GM12878 (cell line): ENCODE data around the gene CBLB. TPM values are rescaled to one million over a fixed set of nuclear protein-coding genes. Genes with fewer than 3 reads are reported as not detected.

ENCODE experiments used
- BCL11A ChIP-seq: IDR thresholded peaks from 2 replicates; pipeline ENCODE4 v1.6.1; 2011; ENCODE audit warnings: low read depth, low read length
- BHLHE40 ChIP-seq, 2 experiments: fragments of 450-650 bp in 1 of 2; IDR thresholded peaks; 2 replicates each; pipeline ENCODE4 v1.6.1; 2011 to 2017; ENCODE audit warnings: low read depth in 2 of 2, borderline replicate concordance in 1 of 2, improper control_type of control experiment in 1 of 2, low read length in 1 of 2, mild to moderate bottlenecking in 1 of 2
- BMI1 ChIP-seq: fragments of 450-650 bp; IDR thresholded peaks from 2 replicates; pipeline ENCODE4 v1.6.1; 2016; ENCODE audit warnings: mild to moderate bottlenecking, moderate library complexity, borderline replicate concordance
- CHD4 ChIP-seq: fragments of 200-600 bp; sonication (generic); IDR thresholded peaks from 2 replicates; pipeline ENCODE4 v1.6.1; 2016; ENCODE audit warnings: mild to moderate bottlenecking
- CREB1 ChIP-seq: IDR thresholded peaks from 2 replicates; pipeline ENCODE4 v1.6.1; 2012; ENCODE audit warnings: low read depth, mild to moderate bottlenecking, inconsistent platforms
- GABPA ChIP-seq: IDR thresholded peaks from 2 replicates; pipeline ENCODE4 v1.6.1; 2014; ENCODE audit warnings: antibody characterized with exemption, low read depth, mild to moderate bottlenecking, inconsistent platforms
- IKZF2 ChIP-seq, 2 experiments: fragments of 450-650 bp; IDR thresholded peaks; 2 replicates each; pipeline ENCODE4 v1.6.1; 2017; ENCODE audit warnings: mild to moderate bottlenecking in 2 of 2, moderate library complexity in 2 of 2
- IRF4 ChIP-seq: IDR thresholded peaks from 2 replicates; pipeline ENCODE4 v1.6.1; 2011; ENCODE audit warnings: low read depth, low read length
- KAT2A ChIP-seq: conservative IDR thresholded peaks from 2 replicates; pipeline ENCODE4 v1.6.1; 2011; ENCODE audit warnings: low read depth, low read length; ENCODE audit not compliant: control insufficient read depth
- MYC ChIP-seq: IDR thresholded peaks from 2 replicates; pipeline ENCODE4 v1.6.1; 2011; ENCODE audit warnings: mild to moderate bottlenecking, low read length, moderate library complexity, inconsistent platforms; ENCODE audit not compliant: insufficient read depth, insufficient replicate concordance, insufficient read length, severe bottlenecking
- PAX8 ChIP-seq: fragments of 450-650 bp; IDR thresholded peaks from 2 replicates; pipeline ENCODE4 v1.6.1; 2017; ENCODE audit warnings: mild to moderate bottlenecking, moderate library complexity
- POLR2AphosphoS5 ChIP-seq: IDR thresholded peaks from 2 replicates; pipeline ENCODE4 v1.6.1; 2011; ENCODE audit warnings: mild to moderate bottlenecking, low read length, inconsistent platforms
- RCOR1 ChIP-seq: conservative IDR thresholded peaks from 2 replicates; pipeline ENCODE4 v1.6.1; 2012; ENCODE audit warnings: low read depth, low read length, improper control_type of control experiment
- SIN3A ChIP-seq: IDR thresholded peaks from 2 replicates; pipeline ENCODE4 v1.6.1; 2012; ENCODE audit warnings: low read depth, low read length, improper control_type of control experiment
- SMAD1 ChIP-seq: fragments of 450-650 bp; IDR thresholded peaks from 2 replicates; pipeline ENCODE4 v1.6.1; 2018; ENCODE audit warnings: mild to moderate bottlenecking, low read depth; ENCODE audit not compliant: partially characterized antibody
- TAF1 ChIP-seq: IDR thresholded peaks from 2 replicates; pipeline ENCODE4 v1.6.1; 2011; ENCODE audit warnings: mild to moderate bottlenecking, low read depth, low read length, borderline replicate concordance
- ZBED1 ChIP-seq: IDR thresholded peaks from 2 replicates; pipeline ENCODE4 v1.6.1; 2016; ENCODE audit warnings: borderline replicate concordance
- ZNF217 ChIP-seq: fragments of 450-650 bp; IDR thresholded peaks from 2 replicates; pipeline ENCODE4 v1.6.1; 2017; ENCODE audit warnings: antibody characterized with exemption, mild to moderate bottlenecking
- ZNF24 ChIP-seq: fragments of 450-650 bp; IDR thresholded peaks from 2 replicates; pipeline ENCODE4 v1.6.1; 2017; ENCODE audit warnings: antibody characterized with exemption, mild to moderate bottlenecking
- ZNF274 ChIP-seq: IDR thresholded peaks from one replicate; pipeline ENCODE4 v1.8.0; 2011; ENCODE audit not compliant: insufficient read length, insufficient read depth
- ZZZ3 ChIP-seq: IDR thresholded peaks from 2 replicates; pipeline ENCODE4 v1.6.1; 2011; ENCODE audit warnings: low read depth; ENCODE audit not compliant: control insufficient read depth, insufficient read length
- polyA plus RNA-seq, 11 experiments: library from polyadenylated mRNA; depleted of rRNA in 4 of 11; unstranded in 6 of 11; stranded (reverse) in 5 of 11; fragments of >200 nt; fragmentation: Nextera tagmentation in 4 of 11; fragmentation: Illumina TruSeq in 1 of 11; extraction: Ambion mirVana in 4 of 11; extraction: Trizol in 1 of 11; gene quantifications; 1 replicate in 1 of 11; 2 replicates in 10 of 11; pipeline versions ENCODE4 v1.2.1 to v1.2.3, GENCODE V29; 2011 to 2016; ENCODE audit warnings: inconsistent platforms in 2 of 11, missing spikeins in 2 of 11, low read depth in 1 of 11
- total RNA-seq, 4 experiments: library from RNA; depleted of rRNA in 3 of 4; stranded (reverse); fragments of >200 nt in 3 of 4; fragmentation: Illumina TruSeq in 1 of 4; extraction: Trizol in 1 of 4; gene quantifications; 2 replicates each; pipeline versions ENCODE4 v1.2.1 to v1.2.3, GENCODE V29; 2013 to 2021
- TF ChIP-seq, protein P1 (sequence below): fragments of 450-650 bp; IDR thresholded peaks from 2 replicates; pipeline ENCODE4 v1.6.1; 2014; ENCODE audit warnings: mild to moderate bottlenecking
- TF ChIP-seq, protein P2 (sequence below): fragments of 450-650 bp; IDR thresholded peaks from 2 replicates; pipeline ENCODE4 v1.6.1; 2017; ENCODE audit warnings: borderline replicate concordance
- TF ChIP-seq, protein P3 (sequence below): fragments of 450-650 bp; formaldehyde crosslinking; IDR thresholded peaks from 2 replicates; pipeline ENCODE4 v1.4.0; 2020; ENCODE audit warnings: mild to moderate bottlenecking, moderate library complexity
- TF ChIP-seq, protein P4 (sequence below): IDR thresholded peaks from 2 replicates; pipeline ENCODE4 v1.6.1; 2011; ENCODE audit warnings: low read depth, low read length, improper control_type of control experiment, borderline replicate concordance

The CBLB gene
- total and polyA plus RNA-seq, 10 of the 15 experiments (the other 5 are each of a cell fraction or from before 2014, with no cell fraction given), result 17.2 to 107 (median 41.9) TPM

DNA sequence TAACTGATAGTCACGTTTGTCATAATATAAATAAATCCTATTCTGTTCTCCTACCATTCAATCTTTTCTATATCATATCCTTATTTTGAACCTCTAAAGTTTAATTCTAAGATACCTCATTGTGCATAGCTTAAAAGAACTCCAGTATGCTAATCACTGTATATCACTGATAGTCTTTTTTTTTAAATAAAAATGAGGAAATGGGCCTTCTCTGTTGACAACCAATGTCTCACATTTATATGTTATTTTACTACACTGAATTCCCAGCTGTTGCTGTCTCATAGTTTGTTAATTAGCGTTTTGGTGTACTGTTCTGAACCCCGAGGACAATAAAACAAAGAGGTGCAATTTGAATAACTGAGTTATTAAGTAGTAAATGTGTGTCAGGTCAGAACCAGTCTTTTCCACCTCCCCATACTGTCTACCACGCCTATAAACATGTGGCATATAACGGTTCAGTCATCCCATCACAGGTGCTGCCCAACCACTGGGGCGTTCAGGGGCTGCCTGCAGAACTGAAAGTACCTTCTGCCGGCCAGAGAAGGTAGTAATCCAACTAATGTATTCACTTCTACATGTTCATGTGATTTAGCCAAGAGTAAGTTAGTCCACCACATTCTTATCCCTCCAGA, 14.9 kb downstream of the CBLB start (continued):
- TF ChIP-seq IRF4 (0 out of 2 replicates have a peak, but pooled peaks have one; percentile 49), BCL11A (0 out of 2 replicates have a peak, but pooled peaks have one; percentile 43), POLR2AphosphoS5 (no peak), BMI1 (0 out of 2 replicates have a peak, but pooled peaks have one; percentile 22), ZBED1 (no peak; the same call in 1 of the 2 replicates), IKZF2 (IDR thresholded peaks at IDR 0.05) (peak in 1 of 2 experiments; percentile 57; a peak in 1 of 4 replicates), MYC (no peak), CHD4 (no peak), SMAD1 (no peak), SIN3A (no peak), KAT2A (no peak), ZNF24 (no peak), ZZZ3 (no peak), TAF1 (no peak), BHLHE40 (IDR thresholded peaks at IDR 0.05; ENCODE audit: borderline replicate concordance in 1 of 2, low read depth in 2 of 2, low read length in 1 of 2) (0 out of 4 replicates have a peak, but pooled peaks have one; percentile 32), GABPA (no peak), PAX8 (no peak), ZNF217 (peak; percentile 32; the same call in 1 of the 2 replicates), ZNF274 (no peak), RCOR1 (peak; percentile 85; the same call in 1 of the 2 replicates), CREB1 (no peak)
- TF ChIP-seq, protein P1, sequence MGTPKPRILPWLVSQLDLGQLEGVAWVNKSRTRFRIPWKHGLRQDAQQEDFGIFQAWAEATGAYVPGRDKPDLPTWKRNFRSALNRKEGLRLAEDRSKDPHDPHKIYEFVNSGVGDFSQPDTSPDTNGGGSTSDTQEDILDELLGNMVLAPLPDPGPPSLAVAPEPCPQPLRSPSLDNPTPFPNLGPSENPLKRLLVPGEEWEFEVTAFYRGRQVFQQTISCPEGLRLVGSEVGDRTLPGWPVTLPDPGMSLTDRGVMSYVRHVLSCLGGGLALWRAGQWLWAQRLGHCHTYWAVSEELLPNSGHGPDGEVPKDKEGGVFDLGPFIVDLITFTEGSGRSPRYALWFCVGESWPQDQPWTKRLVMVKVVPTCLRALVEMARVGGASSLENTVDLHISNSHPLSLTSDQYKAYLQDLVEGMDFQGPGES, result no peak
- TF ChIP-seq, protein P2, sequence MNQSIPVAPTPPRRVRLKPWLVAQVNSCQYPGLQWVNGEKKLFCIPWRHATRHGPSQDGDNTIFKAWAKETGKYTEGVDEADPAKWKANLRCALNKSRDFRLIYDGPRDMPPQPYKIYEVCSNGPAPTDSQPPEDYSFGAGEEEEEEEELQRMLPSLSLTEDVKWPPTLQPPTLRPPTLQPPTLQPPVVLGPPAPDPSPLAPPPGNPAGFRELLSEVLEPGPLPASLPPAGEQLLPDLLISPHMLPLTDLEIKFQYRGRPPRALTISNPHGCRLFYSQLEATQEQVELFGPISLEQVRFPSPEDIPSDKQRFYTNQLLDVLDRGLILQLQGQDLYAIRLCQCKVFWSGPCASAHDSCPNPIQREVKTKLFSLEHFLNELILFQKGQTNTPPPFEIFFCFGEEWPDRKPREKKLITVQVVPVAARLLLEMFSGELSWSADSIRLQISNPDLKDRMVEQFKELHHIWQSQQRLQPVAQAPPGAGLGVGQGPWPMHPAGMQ, result no peak
- TF ChIP-seq, protein P3, sequence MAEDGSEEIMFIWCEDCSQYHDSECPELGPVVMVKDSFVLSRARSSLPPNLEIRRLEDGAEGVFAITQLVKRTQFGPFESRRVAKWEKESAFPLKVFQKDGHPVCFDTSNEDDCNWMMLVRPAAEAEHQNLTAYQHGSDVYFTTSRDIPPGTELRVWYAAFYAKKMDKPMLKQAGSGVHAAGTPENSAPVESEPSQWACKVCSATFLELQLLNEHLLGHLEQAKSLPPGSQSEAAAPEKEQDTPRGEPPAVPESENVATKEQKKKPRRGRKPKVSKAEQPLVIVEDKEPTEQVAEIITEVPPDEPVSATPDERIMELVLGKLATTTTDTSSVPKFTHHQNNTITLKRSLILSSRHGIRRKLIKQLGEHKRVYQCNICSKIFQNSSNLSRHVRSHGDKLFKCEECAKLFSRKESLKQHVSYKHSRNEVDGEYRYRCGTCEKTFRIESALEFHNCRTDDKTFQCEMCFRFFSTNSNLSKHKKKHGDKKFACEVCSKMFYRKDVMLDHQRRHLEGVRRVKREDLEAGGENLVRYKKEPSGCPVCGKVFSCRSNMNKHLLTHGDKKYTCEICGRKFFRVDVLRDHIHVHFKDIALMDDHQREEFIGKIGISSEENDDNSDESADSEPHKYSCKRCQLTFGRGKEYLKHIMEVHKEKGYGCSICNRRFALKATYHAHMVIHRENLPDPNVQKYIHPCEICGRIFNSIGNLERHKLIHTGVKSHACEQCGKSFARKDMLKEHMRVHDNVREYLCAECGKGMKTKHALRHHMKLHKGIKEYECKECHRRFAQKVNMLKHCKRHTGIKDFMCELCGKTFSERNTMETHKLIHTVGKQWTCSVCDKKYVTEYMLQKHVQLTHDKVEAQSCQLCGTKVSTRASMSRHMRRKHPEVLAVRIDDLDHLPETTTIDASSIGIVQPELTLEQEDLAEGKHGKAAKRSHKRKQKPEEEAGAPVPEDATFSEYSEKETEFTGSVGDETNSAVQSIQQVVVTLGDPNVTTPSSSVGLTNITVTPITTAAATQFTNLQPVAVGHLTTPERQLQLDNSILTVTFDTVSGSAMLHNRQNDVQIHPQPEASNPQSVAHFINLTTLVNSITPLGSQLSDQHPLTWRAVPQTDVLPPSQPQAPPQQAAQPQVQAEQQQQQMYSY (CRISPR knock-in tag), result no peak
- TF ChIP-seq, protein P4, sequence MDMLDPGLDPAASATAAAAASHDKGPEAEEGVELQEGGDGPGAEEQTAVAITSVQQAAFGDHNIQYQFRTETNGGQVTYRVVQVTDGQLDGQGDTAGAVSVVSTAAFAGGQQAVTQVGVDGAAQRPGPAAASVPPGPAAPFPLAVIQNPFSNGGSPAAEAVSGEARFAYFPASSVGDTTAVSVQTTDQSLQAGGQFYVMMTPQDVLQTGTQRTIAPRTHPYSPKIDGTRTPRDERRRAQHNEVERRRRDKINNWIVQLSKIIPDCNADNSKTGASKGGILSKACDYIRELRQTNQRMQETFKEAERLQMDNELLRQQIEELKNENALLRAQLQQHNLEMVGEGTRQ, result no peak
